GM19043 (cell line): ENCODE results near the gene SORL1-AS1.

Experiments used
- ATAC-seq: cut with Tn5 transposase; IDR thresholded peaks from one replicate; pipeline ENCODE4 v1.9.1; 2021; ENCODE audit warnings: low read depth; ENCODE audit not compliant: unreplicated experiment

Gene SORL1-AS1

DNA sequence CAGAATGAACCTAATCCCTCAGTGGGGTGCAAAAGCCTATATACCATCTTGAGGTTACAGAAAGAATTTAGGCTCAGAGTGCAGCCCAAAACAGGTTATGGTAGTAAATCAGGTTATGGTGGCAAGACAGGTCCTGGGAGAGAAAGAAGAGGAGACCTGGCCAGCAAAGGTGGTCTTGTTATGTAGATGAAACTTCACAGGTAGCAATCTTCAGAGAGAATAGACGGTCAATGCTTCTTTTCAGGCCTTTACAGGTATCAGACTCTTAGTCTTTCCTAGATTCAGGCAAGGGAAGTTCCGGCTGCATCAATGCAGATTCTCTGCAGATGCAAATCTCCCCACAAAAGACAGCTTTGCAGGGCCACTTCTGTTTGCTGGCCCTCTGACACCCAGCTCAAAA, 46.5 kb downstream of the SORL1-AS1 start:
- no peak for ATAC-seq

DNA sequence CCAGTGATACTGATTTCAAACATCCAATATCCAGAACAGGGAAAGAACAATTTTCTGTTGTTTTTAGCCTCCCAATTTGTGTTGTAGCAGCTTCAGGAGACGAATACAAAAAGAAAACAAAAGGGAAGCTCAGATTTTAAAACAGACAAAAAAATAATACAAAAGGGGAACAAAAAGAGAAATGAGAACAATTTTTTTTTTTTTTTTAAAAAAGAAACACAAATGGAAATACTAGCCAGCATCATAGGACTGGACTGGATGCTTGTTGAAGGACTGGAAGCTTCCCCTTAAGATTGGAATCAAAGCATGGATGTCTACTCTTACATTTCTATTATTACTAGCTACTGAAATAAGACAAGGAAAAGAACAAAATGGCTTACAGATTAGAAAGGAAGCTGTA, 47.1 kb downstream of the SORL1-AS1 start:
- no peak for ATAC-seq

DNA sequence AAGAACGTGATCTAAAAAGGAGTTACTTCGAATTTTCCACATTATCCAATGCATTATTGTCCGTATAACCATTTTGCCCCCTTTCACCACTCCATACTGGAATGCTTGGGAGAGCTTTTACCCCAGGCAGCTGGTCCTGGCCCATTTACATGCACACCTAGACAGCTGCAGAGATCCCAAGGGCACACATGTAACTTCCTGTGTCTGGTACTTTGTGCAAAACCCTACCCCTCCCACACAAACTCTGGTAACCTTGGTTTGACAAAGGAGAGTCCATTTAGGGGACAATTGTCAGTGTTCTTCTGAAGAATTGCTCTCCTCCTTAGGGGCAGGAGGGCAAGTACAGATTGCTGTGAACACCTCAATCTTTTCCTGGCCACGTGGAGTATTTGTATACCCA, 58.0 kb downstream of the SORL1-AS1 start:
- ATAC-seq: no peak

DNA sequence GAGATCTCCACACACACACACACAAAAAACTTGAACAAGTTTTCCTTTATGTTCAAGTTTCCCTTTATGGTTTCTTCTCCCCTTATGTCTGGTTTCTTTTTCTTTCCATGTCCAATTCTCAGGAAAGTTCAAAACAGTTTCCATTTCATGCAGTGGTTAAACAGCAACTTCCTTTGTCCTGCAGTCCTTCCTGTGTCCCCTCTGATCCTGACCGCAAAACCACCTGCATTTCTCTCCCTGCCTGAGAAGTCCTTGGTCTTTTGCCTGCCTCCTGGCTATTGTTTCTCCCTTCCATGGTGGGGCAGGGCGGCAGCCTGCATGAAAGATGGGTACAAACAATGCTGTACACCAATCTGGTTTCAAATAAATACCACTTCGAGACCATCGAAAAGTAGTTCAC, 58.9 kb downstream of the SORL1-AS1 start:
- ATAC-seq: no peak

DNA sequence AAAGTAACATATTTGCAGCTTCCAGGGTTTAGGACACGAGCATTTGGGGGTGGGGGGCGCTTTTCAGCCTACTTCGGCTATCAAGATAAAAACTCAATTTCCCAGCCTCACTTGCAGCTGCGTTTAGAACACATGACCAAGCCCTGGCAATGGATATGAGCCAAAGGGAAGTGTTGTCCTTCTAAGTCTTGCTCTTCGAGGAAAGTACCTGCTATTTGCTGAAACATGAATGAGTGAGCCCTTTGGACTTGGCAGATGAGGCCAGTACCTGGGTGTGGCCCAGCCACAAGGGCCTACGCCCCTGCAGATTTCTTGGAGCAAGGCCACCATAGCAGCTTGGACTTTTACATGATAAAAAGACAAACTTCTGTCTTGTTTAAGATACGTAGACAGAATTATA, 60.9 kb downstream of the SORL1-AS1 start:
- no peak for ATAC-seq

DNA sequence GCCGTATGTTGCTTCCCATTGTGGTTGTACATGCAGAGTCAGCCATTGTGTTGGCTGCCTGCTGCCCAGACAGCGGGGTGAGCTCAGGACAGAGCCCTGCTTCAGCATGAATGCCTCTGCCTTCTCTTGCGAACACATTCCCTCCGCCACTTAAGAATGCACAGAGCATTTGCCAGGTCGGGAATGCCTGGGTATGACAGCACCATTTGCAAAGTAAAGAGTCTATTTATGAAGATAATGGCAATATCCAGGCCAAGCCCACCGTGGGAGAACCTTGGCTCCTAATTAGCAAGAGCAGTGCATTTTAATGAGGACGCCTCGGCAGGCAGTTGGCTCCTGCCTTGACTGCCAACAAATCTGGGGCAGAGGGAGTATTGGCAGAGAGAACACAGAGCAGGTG, 63.1 kb downstream of the SORL1-AS1 start:
- ATAC-seq: no peak
